ENCODE data around the gene SUSD4. TPM values are rescaled to one million over a fixed set of nuclear protein-coding genes. Genes with fewer than 3 reads are reported as not detected.

SUSD4 gene
- total RNA-seq, 3 donors from 2014 or later = 0.43 to 0.79 (median 0.77) TPM

DNA sequence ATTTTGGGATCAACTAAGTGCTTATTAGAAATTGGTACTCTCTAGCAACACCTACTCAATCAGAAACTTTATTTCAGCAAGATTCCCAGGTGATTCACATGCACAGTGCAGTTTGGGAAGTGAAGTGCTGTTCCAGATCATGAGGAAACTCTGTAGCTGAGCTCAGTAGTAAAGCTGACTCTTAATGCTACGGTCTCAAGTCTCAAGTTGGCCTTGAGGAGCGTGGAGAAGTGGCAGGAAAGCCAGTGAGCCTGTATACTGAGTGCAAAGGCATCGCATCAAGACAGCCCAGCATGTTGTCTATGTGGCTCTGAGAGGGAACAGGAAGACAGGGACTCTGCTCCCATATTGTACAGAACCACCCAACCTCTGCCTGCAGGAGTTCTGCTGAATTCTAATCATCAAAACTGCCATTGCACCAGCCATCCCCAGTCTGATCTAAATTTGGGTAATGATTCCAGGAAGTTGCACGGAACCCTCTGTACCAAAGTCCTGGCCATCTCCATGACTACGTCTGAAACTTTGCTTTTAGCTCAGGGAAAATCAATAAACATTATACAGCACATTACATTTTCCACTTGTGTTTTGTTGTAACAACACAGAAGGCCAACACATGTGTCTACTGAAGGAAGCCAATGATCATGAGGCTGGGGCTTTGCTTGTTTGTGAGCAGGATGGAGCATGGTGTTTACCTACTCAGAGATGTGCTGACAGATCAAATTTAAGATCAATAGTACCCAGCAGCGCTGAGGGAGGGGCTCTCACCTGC, 115.8 kb downstream of the SUSD4 start:
- DNase-seq = no peak
- H3K36me3 ChIP-seq (ENCODE audit: low read depth) = no peaks in the 10 kb centered on the region
- TF ChIP-seq, protein P1, sequence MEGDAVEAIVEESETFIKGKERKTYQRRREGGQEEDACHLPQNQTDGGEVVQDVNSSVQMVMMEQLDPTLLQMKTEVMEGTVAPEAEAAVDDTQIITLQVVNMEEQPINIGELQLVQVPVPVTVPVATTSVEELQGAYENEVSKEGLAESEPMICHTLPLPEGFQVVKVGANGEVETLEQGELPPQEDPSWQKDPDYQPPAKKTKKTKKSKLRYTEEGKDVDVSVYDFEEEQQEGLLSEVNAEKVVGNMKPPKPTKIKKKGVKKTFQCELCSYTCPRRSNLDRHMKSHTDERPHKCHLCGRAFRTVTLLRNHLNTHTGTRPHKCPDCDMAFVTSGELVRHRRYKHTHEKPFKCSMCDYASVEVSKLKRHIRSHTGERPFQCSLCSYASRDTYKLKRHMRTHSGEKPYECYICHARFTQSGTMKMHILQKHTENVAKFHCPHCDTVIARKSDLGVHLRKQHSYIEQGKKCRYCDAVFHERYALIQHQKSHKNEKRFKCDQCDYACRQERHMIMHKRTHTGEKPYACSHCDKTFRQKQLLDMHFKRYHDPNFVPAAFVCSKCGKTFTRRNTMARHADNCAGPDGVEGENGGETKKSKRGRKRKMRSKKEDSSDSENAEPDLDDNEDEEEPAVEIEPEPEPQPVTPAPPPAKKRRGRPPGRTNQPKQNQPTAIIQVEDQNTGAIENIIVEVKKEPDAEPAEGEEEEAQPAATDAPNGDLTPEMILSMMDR (IDR thresholded peaks at IDR 0.05) = no peak
- peak; percentile 42 for ATAC-seq
- intact Hi-C loops (cut with DNase I, micrococcal nuclease) = no loop called here
- no peaks in the 10 kb centered on the region for H3K9me3 ChIP-seq
- H3K4me3 ChIP-seq = no peak overlapping the region
- no peaks in the 10 kb centered on the region for H3K4me1 ChIP-seq (ENCODE audit: low read depth)

GRCh38 chr1:223246476-223247112, 117.4 kb downstream of the SUSD4 start:
- H3K9me3 ChIP-seq = no peaks in the 10 kb centered on the region
- H3K36me3 ChIP-seq (ENCODE audit: low read depth) = no peaks in the 10 kb centered on the region
- no peak overlapping the region for H3K4me3 ChIP-seq
- TF ChIP-seq, protein P1 (IDR thresholded peaks at IDR 0.05) = no peak
- ATAC-seq = no peak
- DNase-seq = no peak
- no peaks in the 10 kb centered on the region for H3K4me1 ChIP-seq (ENCODE audit: low read depth)
- intact Hi-C loops (cut with DNase I, micrococcal nuclease) = no loop called here

DNA sequence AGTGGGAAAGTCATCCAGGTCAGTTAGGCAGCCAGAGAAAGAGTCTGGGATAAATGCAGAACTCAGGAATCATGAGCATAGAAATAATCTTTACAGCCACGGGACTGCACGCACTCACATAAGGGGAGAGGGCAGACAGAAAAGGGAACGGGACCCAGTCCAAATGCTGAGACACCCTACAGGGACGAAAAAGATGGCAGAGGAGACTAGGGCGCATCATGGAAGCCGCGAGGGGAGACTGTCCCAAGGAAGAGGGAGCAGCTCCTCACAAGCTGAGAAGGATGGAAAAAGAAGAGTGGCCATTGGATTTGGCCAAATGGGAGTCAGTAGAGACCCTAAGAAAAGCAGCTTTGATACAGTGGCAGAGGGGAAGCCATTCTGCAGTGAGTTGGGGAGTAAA, 118.0 kb downstream of the SUSD4 start:
- Histone ChIP-seq H3K9me3 (no peaks in the 10 kb centered on the region), H3K4me3 (no peak overlapping the region), H3K36me3 (ENCODE audit: low read depth) (no peaks in the 10 kb centered on the region), H3K4me1 (ENCODE audit: low read depth) (no peaks in the 10 kb centered on the region)
- no peak for ATAC-seq
- DNase-seq = no peak
- TF ChIP-seq, protein P1 (IDR thresholded peaks at IDR 0.05) = no peak
- intact Hi-C loops (cut with DNase I, micrococcal nuclease) = no loop called here

DNA sequence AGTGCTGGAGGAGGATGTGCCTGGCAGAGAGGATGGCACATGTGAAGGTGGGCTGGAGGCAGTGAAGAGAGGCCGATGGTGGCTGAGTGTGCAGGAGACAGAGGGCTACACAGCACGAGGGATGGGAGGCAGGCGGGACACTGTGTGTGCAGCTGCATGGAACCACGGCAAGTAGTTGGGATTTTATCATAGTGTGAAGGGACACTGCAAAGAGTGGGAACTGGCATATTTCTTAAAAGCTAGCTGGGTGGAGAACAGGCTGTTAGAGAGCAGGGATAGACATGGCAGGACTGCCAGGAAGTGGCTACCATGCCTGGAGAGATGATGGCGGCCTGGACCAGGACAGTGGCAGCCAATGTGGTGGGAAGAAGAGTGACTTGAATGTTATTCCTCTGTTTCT, 118.6 kb downstream of the SUSD4 start:
- intact Hi-C loops (cut with DNase I, micrococcal nuclease) = no loop called here

DNA sequence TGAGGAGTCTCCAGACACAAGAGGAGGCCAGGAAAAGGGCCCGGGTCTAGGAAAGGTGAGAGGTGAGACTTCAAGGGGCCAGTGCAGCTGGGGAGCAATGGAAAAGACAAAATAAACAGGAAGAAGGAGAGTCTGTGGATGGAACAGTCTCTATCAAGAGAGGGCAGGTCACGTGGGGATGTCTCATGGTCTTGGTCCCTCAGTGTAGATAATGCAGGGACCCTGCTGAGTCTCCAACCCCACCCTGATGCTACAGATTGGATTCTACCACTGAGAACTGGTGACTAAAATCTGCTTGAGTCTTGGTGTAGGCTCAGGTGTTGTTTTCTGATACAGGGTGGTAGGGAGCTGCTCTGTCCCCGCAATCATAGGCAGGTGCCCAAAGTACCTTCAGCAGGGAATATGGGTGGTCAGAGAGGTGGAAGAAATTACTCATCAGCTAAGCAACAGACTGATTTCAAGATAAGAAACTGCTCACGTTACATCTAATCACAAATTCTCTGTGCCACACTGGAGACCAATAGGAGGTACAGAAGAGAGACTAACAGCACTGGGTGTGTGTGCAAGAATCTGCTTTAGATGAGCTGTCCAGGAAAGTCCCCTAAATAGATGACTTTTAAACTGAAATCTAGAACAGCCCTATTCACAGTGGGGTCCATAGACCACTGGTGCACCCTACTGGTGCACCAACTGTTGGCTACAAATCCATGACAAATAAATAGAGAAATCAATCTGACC, 119.4 kb downstream of the SUSD4 start:
- ATAC-seq (peak; percentile 22), DNase-seq (no peak)
- intact Hi-C loops (cut with DNase I, micrococcal nuclease) = no loop called here
- H3K4me1 ChIP-seq (ENCODE audit: low read depth) = no peaks in the 10 kb centered on the region
- H3K9me3 ChIP-seq = no peaks in the 10 kb centered on the region
- TF ChIP-seq, protein P1 (IDR thresholded peaks at IDR 0.05) = no peak
- no peaks in the 10 kb centered on the region for H3K36me3 ChIP-seq (ENCODE audit: low read depth)
- H3K4me3 ChIP-seq = no peak overlapping the region

More for the DNA sequence above, 118.6 kb downstream of the SUSD4 start:
- Histone ChIP-seq H3K36me3 (ENCODE audit: low read depth) (no peaks in the 10 kb centered on the region), H3K4me1 (ENCODE audit: low read depth) (no peaks in the 10 kb centered on the region), H3K9me3 (no peaks in the 10 kb centered on the region), H3K4me3 (no peak overlapping the region)
- DNase-seq (no peak), ATAC-seq (no peak)
- TF ChIP-seq, protein P1 (IDR thresholded peaks at IDR 0.05) = no peak
